WTC11 (cell line): ENCODE results near the gene VAT1.

Source experiments
- TF ChIP-seq, protein P1 (sequence below): sonication (generic); formaldehyde crosslinking; IDR thresholded peaks from 2 replicates; pipeline ENCODE4 v1.8.1; 2023; ENCODE audit warnings: mild to moderate bottlenecking, missing genetic modification reagents, borderline replicate concordance
- TF ChIP-seq, protein P2 (sequence below): fragments of 200-600 bp; IDR thresholded peaks from 2 replicates; pipeline ENCODE4 v1.8.0; 2022; ENCODE audit warnings: antibody characterized with exemption

DNA sequence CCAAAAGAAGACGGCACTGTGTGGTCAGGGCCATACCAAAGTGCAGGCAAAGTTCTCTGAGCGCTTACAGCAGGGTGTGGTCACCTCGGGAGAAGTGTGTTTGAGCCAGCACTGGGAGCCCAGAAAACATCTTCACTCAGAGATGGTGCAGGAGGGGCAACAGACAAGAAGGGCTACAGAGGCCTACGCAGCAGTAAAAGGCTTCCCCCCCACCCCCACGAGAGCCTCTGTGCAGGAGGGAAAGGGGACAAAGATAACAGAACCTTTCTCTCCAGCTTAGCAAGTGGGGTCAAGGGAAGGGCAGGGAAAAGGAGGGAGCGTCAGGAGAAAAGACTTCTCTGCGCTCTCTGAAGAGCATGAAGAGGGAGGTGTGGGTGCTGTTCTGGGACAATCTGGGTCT, 2.8 kb downstream of the VAT1 start:
- TF ChIP-seq, protein P1, sequence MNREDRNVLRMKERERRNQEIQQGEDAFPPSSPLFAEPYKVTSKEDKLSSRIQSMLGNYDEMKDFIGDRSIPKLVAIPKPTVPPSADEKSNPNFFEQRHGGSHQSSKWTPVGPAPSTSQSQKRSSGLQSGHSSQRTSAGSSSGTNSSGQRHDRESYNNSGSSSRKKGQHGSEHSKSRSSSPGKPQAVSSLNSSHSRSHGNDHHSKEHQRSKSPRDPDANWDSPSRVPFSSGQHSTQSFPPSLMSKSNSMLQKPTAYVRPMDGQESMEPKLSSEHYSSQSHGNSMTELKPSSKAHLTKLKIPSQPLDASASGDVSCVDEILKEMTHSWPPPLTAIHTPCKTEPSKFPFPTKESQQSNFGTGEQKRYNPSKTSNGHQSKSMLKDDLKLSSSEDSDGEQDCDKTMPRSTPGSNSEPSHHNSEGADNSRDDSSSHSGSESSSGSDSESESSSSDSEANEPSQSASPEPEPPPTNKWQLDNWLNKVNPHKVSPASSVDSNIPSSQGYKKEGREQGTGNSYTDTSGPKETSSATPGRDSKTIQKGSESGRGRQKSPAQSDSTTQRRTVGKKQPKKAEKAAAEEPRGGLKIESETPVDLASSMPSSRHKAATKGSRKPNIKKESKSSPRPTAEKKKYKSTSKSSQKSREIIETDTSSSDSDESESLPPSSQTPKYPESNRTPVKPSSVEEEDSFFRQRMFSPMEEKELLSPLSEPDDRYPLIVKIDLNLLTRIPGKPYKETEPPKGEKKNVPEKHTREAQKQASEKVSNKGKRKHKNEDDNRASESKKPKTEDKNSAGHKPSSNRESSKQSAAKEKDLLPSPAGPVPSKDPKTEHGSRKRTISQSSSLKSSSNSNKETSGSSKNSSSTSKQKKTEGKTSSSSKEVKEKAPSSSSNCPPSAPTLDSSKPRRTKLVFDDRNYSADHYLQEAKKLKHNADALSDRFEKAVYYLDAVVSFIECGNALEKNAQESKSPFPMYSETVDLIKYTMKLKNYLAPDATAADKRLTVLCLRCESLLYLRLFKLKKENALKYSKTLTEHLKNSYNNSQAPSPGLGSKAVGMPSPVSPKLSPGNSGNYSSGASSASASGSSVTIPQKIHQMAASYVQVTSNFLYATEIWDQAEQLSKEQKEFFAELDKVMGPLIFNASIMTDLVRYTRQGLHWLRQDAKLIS (CRISPR knock-in tag): no peak
- TF ChIP-seq, protein P2, sequence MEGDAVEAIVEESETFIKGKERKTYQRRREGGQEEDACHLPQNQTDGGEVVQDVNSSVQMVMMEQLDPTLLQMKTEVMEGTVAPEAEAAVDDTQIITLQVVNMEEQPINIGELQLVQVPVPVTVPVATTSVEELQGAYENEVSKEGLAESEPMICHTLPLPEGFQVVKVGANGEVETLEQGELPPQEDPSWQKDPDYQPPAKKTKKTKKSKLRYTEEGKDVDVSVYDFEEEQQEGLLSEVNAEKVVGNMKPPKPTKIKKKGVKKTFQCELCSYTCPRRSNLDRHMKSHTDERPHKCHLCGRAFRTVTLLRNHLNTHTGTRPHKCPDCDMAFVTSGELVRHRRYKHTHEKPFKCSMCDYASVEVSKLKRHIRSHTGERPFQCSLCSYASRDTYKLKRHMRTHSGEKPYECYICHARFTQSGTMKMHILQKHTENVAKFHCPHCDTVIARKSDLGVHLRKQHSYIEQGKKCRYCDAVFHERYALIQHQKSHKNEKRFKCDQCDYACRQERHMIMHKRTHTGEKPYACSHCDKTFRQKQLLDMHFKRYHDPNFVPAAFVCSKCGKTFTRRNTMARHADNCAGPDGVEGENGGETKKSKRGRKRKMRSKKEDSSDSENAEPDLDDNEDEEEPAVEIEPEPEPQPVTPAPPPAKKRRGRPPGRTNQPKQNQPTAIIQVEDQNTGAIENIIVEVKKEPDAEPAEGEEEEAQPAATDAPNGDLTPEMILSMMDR: no peak
